BLaER1 treated with 17β-estradiol and CSF1 and Interleukin-3, amounts not matched to agents 10 nM and 100 nM (cell line): ENCODE measurements around the gene SPTSSB.

ENCODE experiments used
- H3K27ac ChIP-seq, 11 experiments: shearing (Covaris generic); formaldehyde crosslinking; 2 replicates each; pipeline ENCODE4 v1.8.1; 2022
- H3K27me3 ChIP-seq, 11 experiments: shearing (Covaris generic); formaldehyde crosslinking; 2 replicates each; pipeline ENCODE4 v1.8.1; 2022
- H3K36me3 ChIP-seq, 11 experiments: shearing (Covaris generic); formaldehyde crosslinking; 2 replicates each; pipeline ENCODE4 v1.8.1; 2022
- H3K4me1 ChIP-seq, 10 experiments: shearing (Covaris generic); formaldehyde crosslinking; 2 replicates each; pipeline ENCODE4 v1.8.1; 2022
- H3K4me2 ChIP-seq, 11 experiments: shearing (Covaris generic); formaldehyde crosslinking; 2 replicates each; pipeline ENCODE4 v1.8.1; 2022
- H3K4me3 ChIP-seq, 10 experiments: shearing (Covaris generic); formaldehyde crosslinking; 2 replicates each; pipeline ENCODE4 v1.8.1; 2022
- H3K9ac ChIP-seq, 11 experiments: shearing (Covaris generic); formaldehyde crosslinking; 2 replicates each; pipeline ENCODE4 v1.8.1; 2022
- H3K9me3 ChIP-seq, 11 experiments: shearing (Covaris generic); formaldehyde crosslinking; replicated peaks in 1 of 11; 2 replicates each; pipeline ENCODE4 v1.8.1; 2022
- H4K20me1 ChIP-seq, 11 experiments: shearing (Covaris generic); formaldehyde crosslinking; 2 replicates each; pipeline ENCODE4 v1.8.1; 2022
- Cebpa-rat ChIP-seq, 11 experiments: shearing (Covaris generic); IDR thresholded peaks; 2 replicates each; pipeline ENCODE4 v1.8.1; 2022

Gene SPTSSB

GRCh38 chr3:161349529-161350312 is 21.6 kb downstream of the SPTSSB start:
- Histone ChIP-seq H3K27me3 (no peaks in the 10 kb centered on the region), H3K9ac (no peak overlapping the region), H3K4me2 (peak overlapping the region in 6 of 11 experiments; percentile 15 to 52 (median 40); a peak in 8 of 22 replicates), H3K4me3 (no peak overlapping the region), H4K20me1 (no peaks in the 10 kb centered on the region), H3K36me3 (no peaks in the 10 kb centered on the region), H3K27ac (no peak overlapping the region), H3K4me1 (peaks cover 0 to 12% (median 9%) of the 10 kb centered on the region in 10 experiments; a peak in 11 of 20 replicates), H3K9me3 (no peaks in the 10 kb centered on the region)
- TF ChIP-seq Cebpa-rat (IDR thresholded peaks at IDR 0.05) = no peak

- Histone ChIP-seq H3K27ac (no peak overlapping the region), H3K27me3 (no peaks in the 10 kb centered on the region), H3K36me3 (no peaks in the 10 kb centered on the region), H3K9ac (no peak overlapping the region), H3K9me3 (no peaks in the 10 kb centered on the region), H3K4me3 (no peak overlapping the region), H4K20me1 (no peaks in the 10 kb centered on the region), H3K4me2 (no peak overlapping the region), H3K4me1 (peaks cover 0 to 12% (median 9%) of the 10 kb centered on the region in 10 experiments; a peak in 11 of 20 replicates)
- no peak for TF ChIP-seq Cebpa-rat (IDR thresholded peaks at IDR 0.05)
Measured at GRCh38 chr3:161348796-161349400, 22.4 kb downstream of the SPTSSB start.

GRCh38 chr3:161347726-161348125 is 23.6 kb downstream of the SPTSSB start:
- H3K27ac ChIP-seq = no peak overlapping the region
- H3K9ac ChIP-seq = no peak overlapping the region
- peaks cover 0 to 12% (median 9%) of the 10 kb centered on the region in 10 experiments; a peak in 11 of 20 replicates for H3K4me1 ChIP-seq
- no peaks in the 10 kb centered on the region for H4K20me1 ChIP-seq
- no peak overlapping the region for H3K4me3 ChIP-seq
- no peaks in the 10 kb centered on the region for H3K9me3 ChIP-seq
- no peaks in the 10 kb centered on the region for H3K36me3 ChIP-seq
- no peak overlapping the region for H3K4me2 ChIP-seq
- no peak for TF ChIP-seq Cebpa-rat (IDR thresholded peaks at IDR 0.05)
- H3K27me3 ChIP-seq = no peaks in the 10 kb centered on the region

GRCh38 chr3:161345023-161345422 is 26.3 kb downstream of the SPTSSB start:
- Histone ChIP-seq H3K27me3 (no peaks in the 10 kb centered on the region), H3K36me3 (no peaks in the 10 kb centered on the region), H3K27ac (no peak overlapping the region), H3K4me2 (no peak overlapping the region), H3K4me1 (peaks cover 0 to 8% (median 6%) of the 10 kb centered on the region in 10 experiments; a peak in 11 of 20 replicates), H3K9me3 (no peaks in the 10 kb centered on the region), H3K4me3 (no peak overlapping the region), H3K9ac (no peak overlapping the region), H4K20me1 (no peaks in the 10 kb centered on the region)
- TF ChIP-seq Cebpa-rat (IDR thresholded peaks at IDR 0.05) = no peak

- H3K4me3 ChIP-seq = no peak overlapping the region
Measured at GRCh38 chr3:161343986-161344385, 27.3 kb downstream of the SPTSSB start.

GRCh38 chr3:161343540-161343939 is 27.8 kb downstream of the SPTSSB start:
- no peak overlapping the region for H3K9ac ChIP-seq
- no peaks in the 10 kb centered on the region for H4K20me1 ChIP-seq
- H3K27ac ChIP-seq = no peak overlapping the region
- H3K4me3 ChIP-seq = no peak overlapping the region
- no peaks in the 10 kb centered on the region for H3K36me3 ChIP-seq
- H3K4me1 ChIP-seq = no peaks in the 10 kb centered on the region
- no peaks in the 10 kb centered on the region for H3K9me3 ChIP-seq
- no peaks in the 10 kb centered on the region for H3K27me3 ChIP-seq
- H3K4me2 ChIP-seq = no peak overlapping the region
- TF ChIP-seq Cebpa-rat (IDR thresholded peaks at IDR 0.05) = no peak

More at GRCh38 chr3:161343986-161344385, 27.3 kb downstream of the SPTSSB start:
- Histone ChIP-seq H3K9me3 (no peaks in the 10 kb centered on the region), H3K27ac (no peak overlapping the region), H3K27me3 (no peaks in the 10 kb centered on the region), H3K9ac (no peak overlapping the region), H3K4me1 (no peaks in the 10 kb centered on the region), H4K20me1 (no peaks in the 10 kb centered on the region), H3K36me3 (no peaks in the 10 kb centered on the region), H3K4me2 (no peak overlapping the region)
- TF ChIP-seq Cebpa-rat (IDR thresholded peaks at IDR 0.05) = no peak

- H3K27me3 ChIP-seq = no peaks in the 10 kb centered on the region
- H3K9me3 ChIP-seq = no peaks in the 10 kb centered on the region
- no peak overlapping the region for H3K4me2 ChIP-seq
- no peak overlapping the region for H3K4me3 ChIP-seq
- H3K9ac ChIP-seq = no peak overlapping the region
- no peaks in the 10 kb centered on the region for H3K4me1 ChIP-seq
- H4K20me1 ChIP-seq = no peaks in the 10 kb centered on the region
- no peak overlapping the region for H3K27ac ChIP-seq
- TF ChIP-seq Cebpa-rat (IDR thresholded peaks at IDR 0.05) = no peak
- no peaks in the 10 kb centered on the region for H3K36me3 ChIP-seq
Measured at GRCh38 chr3:161342629-161343028, 28.7 kb downstream of the SPTSSB start.

GRCh38 chr3:161339517-161340500 is 31.5 kb downstream of the SPTSSB start:
- no peaks in the 10 kb centered on the region for H3K27me3 ChIP-seq
- no peak overlapping the region for H3K9ac ChIP-seq
- H3K4me3 ChIP-seq = no peak overlapping the region
- no peak overlapping the region for H3K27ac ChIP-seq
- no peaks in the 10 kb centered on the region for H3K9me3 ChIP-seq
- no peaks in the 10 kb centered on the region for H3K36me3 ChIP-seq
- H3K4me1 ChIP-seq = peaks cover 0 to 5% (median 0%) of the 10 kb centered on the region in 10 experiments; a peak in 1 of 20 replicates
- TF ChIP-seq Cebpa-rat (IDR thresholded peaks at IDR 0.05) = no peak
- no peak overlapping the region for H3K4me2 ChIP-seq
- H4K20me1 ChIP-seq = no peaks in the 10 kb centered on the region

- Histone ChIP-seq H3K9ac (no peak overlapping the region), H3K36me3 (no peaks in the 10 kb centered on the region), H3K27me3 (no peaks in the 10 kb centered on the region), H3K4me2 (no peak overlapping the region), H3K9me3 (no peaks in the 10 kb centered on the region), H3K27ac (no peak overlapping the region), H3K4me3 (no peak overlapping the region), H4K20me1 (no peaks in the 10 kb centered on the region), H3K4me1 (peaks cover 0 to 18% (median 12%) of the 10 kb centered on the region in 10 experiments; a peak in 17 of 20 replicates)
- TF ChIP-seq Cebpa-rat (IDR thresholded peaks at IDR 0.05) = no peak
Measured at GRCh38 chr3:161337311-161337710, 34.0 kb downstream of the SPTSSB start.
